ENCODE data around the gene EYA2. TPM values are rescaled to one million over a fixed set of nuclear protein-coding genes. Genes with fewer than 3 reads are reported as not detected.
"Not testable (repeated sequence)": the region's sequence is repeated elsewhere in the genome, so short reads cannot be mapped to it uniquely, and the experiment has no call there.

Gene EYA2
- total RNA-seq, 2 donors from 2014 or later: 3.0 to 5.1 TPM

DNA sequence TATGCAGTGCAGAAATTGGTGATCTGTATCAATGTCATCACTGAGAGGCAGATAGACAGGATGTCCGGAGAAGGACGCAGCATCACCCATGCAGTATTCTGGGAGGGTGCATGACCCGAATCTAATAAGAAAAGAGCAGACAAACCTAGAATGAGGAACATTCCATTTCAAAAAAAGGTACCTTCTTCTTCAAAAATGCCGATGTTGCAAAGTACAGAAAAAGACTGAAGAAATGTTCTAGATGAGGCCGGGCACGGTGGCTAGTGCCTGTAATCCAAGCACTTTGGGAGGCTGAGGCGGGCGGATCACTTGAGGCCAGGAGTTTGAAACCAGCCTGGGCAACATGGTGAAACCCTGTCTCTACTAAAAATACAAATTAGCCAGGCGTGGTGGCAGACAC lies 28.2 kb downstream of the EYA2 start:
- DNase-seq; ATAC-seq; intact Hi-C loops (cut with DNase I): not testable (repeated sequence)

- no peak for ATAC-seq
- intact Hi-C loops (cut with DNase I): no loop called here
- no peak for DNase-seq
Measured at GRCh38 chr20:46923550-46923949, 28.9 kb downstream of the EYA2 start.

GRCh38 chr20:46928580-46929132 lies 34.0 kb downstream of the EYA2 start:
- ATAC-seq (peak; percentile 47 to 74), DNase-seq (peak; percentile 36)
- intact Hi-C loops (cut with DNase I): no loop called here

GRCh38 chr20:46929902-46930301 lies 35.3 kb downstream of the EYA2 start:
- no peak for DNase-seq
- intact Hi-C loops (cut with DNase I): no loop called here
- no peak for ATAC-seq

GRCh38 chr20:46930640-46931339 lies 36.1 kb downstream of the EYA2 start:
- ATAC-seq: no peak
- DNase-seq: no peak
- intact Hi-C loops (cut with DNase I): no loop called here

DNA sequence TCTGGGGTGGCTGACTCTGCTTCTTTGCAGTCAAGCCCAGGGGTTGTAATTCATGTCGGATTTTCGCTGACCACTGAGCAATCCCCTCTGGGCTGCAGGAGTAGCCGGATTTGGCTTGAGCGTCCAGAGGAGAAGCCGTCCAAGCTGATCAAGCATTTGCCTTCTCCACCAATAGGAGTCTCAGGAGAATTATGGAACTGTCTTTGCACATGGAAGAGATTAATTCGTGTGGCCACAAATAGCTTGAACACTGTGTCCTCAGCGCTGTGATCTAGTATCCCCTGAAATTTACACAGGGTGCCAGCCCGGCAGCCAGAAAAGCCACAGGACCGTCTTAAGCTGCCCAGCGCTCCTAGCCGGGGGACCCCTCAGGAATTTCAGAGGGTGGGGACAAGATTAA lies 37.1 kb downstream of the EYA2 start:
- ATAC-seq: peak; percentile 27 to 79
- no peak for DNase-seq
- intact Hi-C loops (cut with DNase I): no loop called here

DNA sequence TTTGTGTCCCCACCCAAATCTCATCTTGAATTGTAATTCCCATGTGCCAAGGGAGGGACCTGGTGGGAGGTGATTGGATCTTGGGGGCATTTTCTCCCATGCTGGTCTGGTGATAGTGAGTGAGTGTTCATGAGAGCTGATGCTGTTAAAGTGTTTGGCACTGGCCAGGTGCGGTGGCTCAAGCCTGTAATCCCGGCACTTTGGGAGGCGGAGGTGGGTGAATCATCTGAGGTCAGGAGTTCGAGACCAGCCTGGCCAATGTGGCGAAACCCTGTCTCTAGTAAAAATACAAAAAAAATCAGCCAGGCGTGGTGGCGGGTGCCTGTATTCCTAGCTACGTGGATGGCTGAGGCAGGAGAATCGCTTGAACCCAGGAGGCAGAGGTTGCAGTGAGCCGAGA lies 37.8 kb downstream of the EYA2 start:
- intact Hi-C loops (cut with DNase I); DNase-seq; ATAC-seq: not testable (repeated sequence)

DNA sequence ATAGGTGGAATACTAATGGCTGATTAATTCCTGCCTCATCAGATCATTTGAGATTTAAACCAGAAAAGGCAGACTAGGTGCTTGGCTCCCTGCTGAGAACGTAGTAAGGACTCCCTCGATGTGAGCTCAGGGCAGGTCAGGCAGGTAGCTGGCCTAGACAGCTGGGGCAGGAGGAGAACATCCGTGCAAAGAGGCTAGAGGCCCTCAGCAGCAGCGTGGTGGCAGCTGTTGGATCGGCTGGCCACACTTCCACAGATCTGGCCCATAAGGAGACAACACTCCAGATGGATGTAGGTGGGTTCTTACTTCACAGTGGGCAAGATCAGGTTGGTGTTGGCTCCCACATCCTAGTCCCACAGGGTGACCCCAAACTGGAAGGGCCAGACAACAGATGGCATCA lies 38.5 kb downstream of the EYA2 start:
- DNase-seq: no peak
- intact Hi-C loops (cut with DNase I): no loop called here
- ATAC-seq: no peak

GRCh38 chr20:46934746-46935287 lies 40.2 kb downstream of the EYA2 start:
- ATAC-seq (no peak), DNase-seq (no peak)
- intact Hi-C loops (cut with DNase I): no loop called here

DNA sequence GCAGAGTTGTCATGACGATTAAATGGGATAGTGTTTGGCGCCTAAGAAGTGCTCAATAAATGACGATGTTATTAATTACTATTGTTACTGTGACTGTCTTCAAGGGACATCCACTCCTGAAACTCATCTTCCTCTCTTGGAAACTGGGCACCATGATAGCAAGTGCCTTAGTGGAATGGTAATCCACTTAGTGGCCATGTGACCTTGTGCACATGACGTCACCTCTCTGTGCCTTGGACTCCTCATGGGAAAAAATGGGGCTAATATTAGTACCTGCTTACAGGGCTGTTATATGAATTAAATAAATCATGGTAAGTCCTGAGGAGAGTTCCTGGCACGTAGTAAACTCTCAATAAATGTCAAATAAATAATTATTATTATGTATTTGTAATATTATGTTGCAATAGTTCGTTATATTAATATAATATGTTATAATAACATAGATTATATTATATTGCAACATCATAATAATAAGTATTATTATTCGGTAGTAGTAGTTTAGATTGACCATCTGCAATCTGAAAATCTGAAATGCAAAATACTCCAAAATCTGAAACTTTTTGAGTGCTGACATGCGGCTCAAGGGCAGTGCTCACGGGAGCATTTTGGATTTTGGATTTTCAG lies 40.9 kb downstream of the EYA2 start:
- no peak for DNase-seq
- ATAC-seq: no peak
- intact Hi-C loops (cut with DNase I): no loop called here

- ATAC-seq (no peak), DNase-seq (no peak)
- intact Hi-C loops (cut with DNase I): no loop called here
Measured at GRCh38 chr20:46936415-46937156, 41.9 kb downstream of the EYA2 start.

DNA sequence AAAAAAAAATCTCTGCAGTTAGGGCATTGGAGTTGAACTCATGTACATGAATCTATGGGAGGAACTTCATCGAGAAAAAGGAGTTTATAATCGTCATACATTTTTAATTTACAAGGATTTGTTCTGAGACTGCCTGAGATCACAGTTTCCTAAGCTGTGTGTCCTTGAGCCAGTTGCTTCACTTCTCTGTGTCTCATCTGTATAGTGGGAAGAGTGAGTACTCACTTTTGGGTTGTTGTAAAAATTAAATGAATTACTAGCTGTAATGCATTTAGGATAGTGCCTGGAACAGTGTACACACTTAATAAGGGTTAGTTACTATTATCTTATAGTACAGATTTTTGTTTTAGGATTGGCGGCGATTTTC lies 42.5 kb downstream of the EYA2 start:
- intact Hi-C loops (cut with DNase I): no loop called here
- DNase-seq: no peak
- ATAC-seq: no peak

DNA sequence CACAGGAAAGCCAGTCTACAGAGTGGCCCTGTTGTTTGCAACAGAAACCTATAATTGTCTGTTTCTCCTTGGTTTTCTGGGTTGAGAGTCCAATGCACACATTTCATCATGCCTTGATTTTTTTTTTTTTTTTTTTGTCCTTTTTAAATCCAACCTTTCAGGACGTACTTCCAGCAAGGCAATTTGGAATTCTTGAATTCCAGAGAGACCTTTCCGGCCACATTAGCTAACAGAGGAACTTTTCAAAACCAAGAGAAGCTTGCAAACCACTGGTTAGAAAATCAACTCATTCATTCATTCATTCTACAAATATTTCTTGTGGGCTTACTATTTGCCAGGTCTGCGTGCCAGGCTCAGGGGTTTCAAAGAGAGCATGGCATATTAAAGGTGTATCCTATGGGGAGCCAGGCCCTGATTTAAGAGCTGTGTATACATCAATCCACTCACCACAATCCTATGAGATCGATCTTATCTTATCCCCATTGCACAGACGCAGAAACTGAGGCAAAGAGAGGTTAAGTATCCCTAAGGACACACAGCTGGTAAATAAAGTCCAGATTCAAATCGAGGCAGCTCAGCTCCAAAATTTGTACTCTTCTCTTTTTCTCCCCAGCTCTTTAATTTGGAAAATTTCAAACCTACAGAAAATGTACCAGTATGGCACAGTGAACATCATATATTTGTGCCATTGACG lies 43.0 kb downstream of the EYA2 start:
- intact Hi-C loops (cut with DNase I): no loop called here
- DNase-seq: no peak
- ATAC-seq: no peak

- DNase-seq: no peak
- intact Hi-C loops (cut with DNase I): no loop called here
- no peak for ATAC-seq
Measured at GRCh38 chr20:46938434-46938833, 43.8 kb downstream of the EYA2 start.

- DNase-seq (no peak), ATAC-seq (no peak)
- intact Hi-C loops (cut with DNase I): no loop called here
Measured at GRCh38 chr20:46939031-46939965, 44.7 kb downstream of the EYA2 start.

GRCh38 chr20:46940616-46941015 lies 46.0 kb downstream of the EYA2 start:
- intact Hi-C loops (cut with DNase I): no loop called here
- no peak for DNase-seq
- no peak for ATAC-seq

- no peak for ATAC-seq
- intact Hi-C loops (cut with DNase I): no loop called here
- DNase-seq: no peak
Measured at GRCh38 chr20:46941404-46941803, 46.8 kb downstream of the EYA2 start.

DNA sequence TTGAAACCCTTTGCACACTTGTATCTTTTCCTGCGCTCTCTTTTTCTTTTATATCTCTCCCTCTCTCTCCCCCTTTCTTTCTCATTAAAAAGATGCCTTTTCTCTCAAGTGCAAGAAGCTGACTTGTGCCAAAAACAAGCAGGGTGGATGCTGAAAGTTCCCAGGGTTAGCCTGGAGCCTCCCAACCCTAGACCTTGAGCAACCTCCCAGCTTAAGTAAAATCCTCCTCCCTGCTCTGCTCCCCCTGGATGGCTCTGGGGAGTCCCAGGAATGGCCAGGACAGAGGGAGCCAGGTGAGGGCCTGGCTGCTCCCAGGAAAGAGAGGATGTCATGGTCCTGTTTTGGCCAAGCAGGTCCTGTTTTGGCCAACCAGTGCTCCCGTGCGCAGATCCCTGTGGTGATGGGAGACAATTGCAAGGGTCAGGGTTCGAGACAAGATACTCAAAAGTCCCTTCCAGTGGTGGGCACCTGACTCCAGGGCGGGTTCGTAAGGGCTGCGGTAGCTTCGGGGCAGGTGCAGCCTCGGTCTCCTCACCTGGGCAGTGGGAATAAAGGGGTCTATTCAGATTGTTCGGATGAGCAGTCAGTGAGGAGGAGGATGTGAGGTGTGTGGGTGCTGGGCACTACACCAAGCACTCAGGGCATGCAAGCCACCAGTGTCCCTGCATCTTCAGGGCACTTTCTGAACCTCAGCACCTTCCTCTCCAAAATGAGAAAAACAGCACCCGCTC lies 49.4 kb downstream of the EYA2 start:
- ATAC-seq: no peak
- intact Hi-C loops (cut with DNase I): no loop called here
- no peak for DNase-seq

Measured in left cardiac atrium (tissue), 4 donors.